Mesodermal cell (in vitro differentiated cells): ENCODE results near the gene CPLX3.

Experiments used
- H3K27ac ChIP-seq: 2 replicates; pipeline ENCODE4 v1.7.0; 2013; ENCODE audit warnings: mild to moderate bottlenecking, low read depth, low read length, moderate library complexity; ENCODE audit not compliant: severe bottlenecking
- H3K36me3 ChIP-seq: 2 replicates; pipeline ENCODE4 v1.7.1; 2013; ENCODE audit warnings: mild to moderate bottlenecking, low read length, moderate library complexity; ENCODE audit not compliant: control insufficient read depth, insufficient read depth
- H3K4me1 ChIP-seq: one replicate; pipeline ENCODE4 v1.7.1; 2013; ENCODE audit warnings: mild to moderate bottlenecking, low read length; ENCODE audit not compliant: insufficient read depth, control insufficient read depth, poor library complexity, severe bottlenecking
- H3K4me3 ChIP-seq: 2 replicates; pipeline ENCODE4 v1.7.0; 2013; ENCODE audit warnings: low read length, control low read depth, mild to moderate bottlenecking; ENCODE audit not compliant: insufficient read depth, poor library complexity, severe bottlenecking; ENCODE audit errors: extremely low read depth
- H3K9me3 ChIP-seq: 2 replicates; pipeline ENCODE4 v1.7.1; 2013; ENCODE audit warnings: mild to moderate bottlenecking, low read length, moderate library complexity; ENCODE audit not compliant: control insufficient read depth
- WGBS, 2 experiments: methylation state at CpG; one replicate each; pipeline ENCODE4 v1.1.5; 2013; ENCODE audit warnings: missing lambda C conversion rate in 2 of 2; ENCODE audit not compliant: insufficient coverage in 2 of 2; 5-methylcytosine and 5-hydroxymethylcytosine counted together

Gene CPLX3

DNA sequence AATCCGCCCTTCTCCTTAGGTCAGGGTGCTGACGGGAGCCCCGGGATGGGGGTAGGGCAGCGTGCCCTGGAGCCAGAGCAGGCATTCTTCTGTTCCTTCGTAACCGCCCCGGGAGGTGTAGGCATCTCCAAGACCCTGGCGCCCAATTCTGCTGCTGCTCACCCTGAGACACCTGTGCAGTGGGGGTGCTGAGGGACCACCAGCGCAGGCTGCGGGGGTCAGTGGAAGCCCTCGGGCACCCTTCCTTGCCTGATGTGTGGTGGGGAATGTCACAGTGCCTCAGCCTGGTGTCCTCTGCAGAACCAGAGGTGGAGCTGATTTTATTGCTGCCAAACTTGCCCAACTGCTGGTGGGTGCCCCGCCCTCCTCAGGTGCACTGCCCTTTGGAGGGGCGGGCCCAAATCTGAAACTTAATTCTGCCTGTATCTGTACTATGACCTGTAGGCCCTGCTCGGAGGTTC, 37.2 kb upstream of the CPLX3 start:
- Histone ChIP-seq H3K36me3 (peaks cover 39% of the 10 kb centered on the region), H3K27ac (no peak overlapping the region), H3K4me3 (no peak overlapping the region), H3K4me1 (peaks cover 21% of the 10 kb centered on the region), H3K9me3 (no peaks in the 10 kb centered on the region)
- whole genome bisulfite sequencing, 2 experiments, result 93 to 95% methylated on average over 11 of the region's 14 CpGs

DNA sequence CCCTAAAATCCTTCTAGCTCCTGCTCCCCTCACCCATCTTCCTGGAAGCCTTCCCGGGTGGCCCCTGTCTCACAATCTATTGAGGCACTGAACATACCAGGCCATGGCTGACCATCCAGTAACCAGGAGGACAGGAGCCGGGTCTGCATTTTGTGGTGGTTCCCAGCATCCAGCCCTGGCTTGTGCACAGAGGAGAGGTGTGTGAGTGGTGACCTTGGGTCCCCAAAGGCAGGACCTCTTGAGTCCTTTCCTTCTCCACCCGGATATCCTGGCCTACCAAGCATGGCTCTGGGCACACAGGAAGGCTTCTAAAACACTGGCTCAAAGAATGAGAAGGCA, 36.7 kb upstream of the CPLX3 start:
- Histone ChIP-seq H3K4me3 (no peak overlapping the region), H3K27ac (peak overlapping the region; percentile 41), H3K36me3 (peaks cover 35% of the 10 kb centered on the region), H3K4me1 (peaks cover 21% of the 10 kb centered on the region), H3K9me3 (no peaks in the 10 kb centered on the region)
- WGBS, 2 experiments, result 82 to 95% methylated on average over 3 of the region's 3 CpGs

DNA sequence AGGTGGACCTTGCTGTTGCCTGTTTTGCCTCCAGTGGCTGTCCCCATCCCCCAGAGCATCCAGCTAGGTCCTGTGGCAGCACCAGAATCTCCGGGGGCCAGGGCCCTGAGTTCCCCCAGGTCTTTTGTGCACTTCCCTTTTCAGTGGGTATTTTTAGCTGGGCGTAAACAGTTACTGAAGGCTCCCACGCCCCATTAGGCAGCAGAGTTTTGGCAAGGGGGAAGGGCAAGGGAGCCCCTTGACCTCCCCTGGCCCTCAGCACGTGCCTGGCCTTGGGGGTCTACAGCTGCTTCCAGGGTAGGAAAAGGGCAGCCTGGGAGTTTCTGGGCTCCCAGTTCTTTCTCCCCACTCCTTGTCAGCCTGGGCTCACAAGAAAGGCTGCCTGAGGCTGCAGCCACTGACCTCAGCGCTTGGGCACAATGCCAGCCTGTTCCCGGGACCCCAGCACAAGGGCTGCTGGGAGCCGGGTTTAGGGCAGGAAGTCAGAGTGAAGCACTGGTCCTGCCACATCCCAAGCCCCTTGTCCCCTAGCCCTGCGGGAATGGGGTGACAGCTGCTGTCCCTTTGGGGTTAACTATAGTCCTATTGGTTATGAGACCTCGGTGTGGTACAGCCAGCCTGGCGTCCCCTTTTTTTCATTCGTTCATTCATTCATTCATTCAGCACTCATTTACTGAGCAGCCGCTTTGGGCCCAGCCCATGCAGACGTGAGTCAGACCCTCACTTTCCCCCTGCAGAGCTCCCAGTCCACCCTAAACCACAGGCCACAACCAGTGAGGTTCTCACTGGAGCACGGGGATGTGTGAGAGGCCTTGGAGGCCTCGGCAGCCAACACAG, 36.1 kb upstream of the CPLX3 start:
- H3K9me3 ChIP-seq, result no peaks in the 10 kb centered on the region

GRCh38 chr15:74791007-74791406, 35.4 kb upstream of the CPLX3 start:
- H3K4me1 ChIP-seq, result peaks cover 21% of the 10 kb centered on the region
- H3K9me3 ChIP-seq, result no peaks in the 10 kb centered on the region
- WGBS, 2 experiments, result no CpG with 5 or more reads among the region's 1 CpG
- H3K4me3 ChIP-seq, result no peak overlapping the region
- no peak overlapping the region for H3K27ac ChIP-seq
- H3K36me3 ChIP-seq, result peaks cover 36% of the 10 kb centered on the region

More for the DNA sequence above, 36.1 kb upstream of the CPLX3 start:
- H3K4me3 ChIP-seq, result no peak overlapping the region
- peaks cover 34% of the 10 kb centered on the region for H3K36me3 ChIP-seq
- H3K27ac ChIP-seq, result peak overlapping the region; percentile 41
- H3K4me1 ChIP-seq, result peaks cover 21% of the 10 kb centered on the region
- WGBS, 2 experiments, result 89 to 91% methylated on average over 10 to 13 of the region's 15 CpGs

DNA sequence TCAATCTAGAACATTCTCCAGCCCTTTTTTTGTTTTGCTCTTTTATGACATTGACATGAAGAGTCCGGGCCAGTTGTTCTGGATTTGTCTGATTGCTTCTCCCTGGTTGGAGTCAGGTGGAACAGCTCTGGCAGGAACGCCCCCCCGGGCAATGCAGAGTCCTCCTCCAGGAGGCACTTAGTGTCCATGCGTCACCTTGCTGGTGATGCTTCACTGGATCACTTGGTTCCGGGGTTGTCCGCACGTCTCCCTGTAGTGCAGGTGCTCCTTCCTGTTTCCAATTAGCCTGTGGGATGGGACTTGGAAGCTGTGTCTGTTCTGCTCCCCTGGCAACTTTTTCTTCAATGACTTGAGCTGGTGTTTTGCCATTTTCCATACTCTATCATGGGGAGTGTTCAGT, 34.8 kb upstream of the CPLX3 start:
- Histone ChIP-seq H3K4me1 (peaks cover 21% of the 10 kb centered on the region), H3K9me3 (no peaks in the 10 kb centered on the region), H3K36me3 (peaks cover 32% of the 10 kb centered on the region), H3K27ac (no peak overlapping the region), H3K4me3 (no peak overlapping the region)
- 94% methylated on average over 7 of the region's 7 CpGs for WGBS, 2 experiments

- 88 to 95% methylated on average over 7 to 9 of the region's 12 CpGs for WGBS, 2 experiments
- H3K9me3 ChIP-seq, result no peaks in the 10 kb centered on the region
- H3K27ac ChIP-seq, result no peak overlapping the region
- H3K4me1 ChIP-seq, result peaks cover 21% of the 10 kb centered on the region
- no peak overlapping the region for H3K4me3 ChIP-seq
- H3K36me3 ChIP-seq, result peaks cover 29% of the 10 kb centered on the region
Measured at GRCh38 chr15:74792227-74793016, 34.0 kb upstream of the CPLX3 start.

DNA sequence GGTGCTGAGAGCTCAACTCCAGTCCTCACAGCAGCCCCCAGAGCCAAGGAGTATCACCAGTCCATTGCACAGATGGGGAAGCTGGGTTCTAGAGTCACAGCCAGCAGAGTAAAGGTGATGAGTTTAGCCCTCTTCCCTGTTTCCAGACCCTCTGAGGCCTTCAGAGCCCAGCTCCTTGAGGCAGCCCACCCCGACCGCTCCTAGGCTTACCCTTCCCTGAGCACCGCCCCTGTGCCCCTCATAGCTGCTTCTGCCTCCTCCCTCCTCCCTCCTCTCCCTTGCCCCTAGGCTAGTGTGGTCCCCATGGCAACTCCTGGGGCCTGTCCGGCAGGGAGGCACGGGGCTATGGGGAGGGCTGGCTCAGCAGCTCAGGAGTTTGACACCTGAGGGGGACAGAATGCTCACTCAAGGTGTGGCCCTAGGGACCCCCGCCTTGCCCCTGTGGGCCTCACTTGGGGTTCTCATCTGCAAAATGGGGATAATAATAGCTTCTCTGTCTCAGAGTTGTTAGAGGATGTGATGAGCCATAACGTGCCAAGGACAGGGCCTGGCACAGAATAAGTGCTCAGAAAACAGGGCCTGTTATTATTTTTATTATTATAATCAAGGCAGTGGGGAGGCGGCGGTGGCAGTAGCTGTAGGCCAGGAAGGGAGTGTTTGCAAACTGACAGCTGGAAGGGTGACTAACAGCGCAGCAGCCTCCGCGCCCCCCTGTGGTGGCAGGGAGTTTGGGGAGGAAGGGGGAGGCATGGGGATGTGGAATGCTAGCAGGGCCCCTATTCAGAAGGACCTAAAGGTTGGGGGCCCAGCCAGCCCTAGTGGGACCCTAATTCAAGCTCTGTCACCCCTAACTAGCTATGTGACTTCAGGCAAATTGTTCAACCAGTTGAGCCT, 33.0 kb upstream of the CPLX3 start:
- no peaks in the 10 kb centered on the region for H3K9me3 ChIP-seq
- 73 to 78% methylated on average over 2 to 8 of the region's 12 CpGs for WGBS, 2 experiments
- H3K4me3 ChIP-seq, result no peak overlapping the region
- H3K4me1 ChIP-seq, result peaks cover 16% of the 10 kb centered on the region
- H3K36me3 ChIP-seq, result peaks cover 22% of the 10 kb centered on the region
- H3K27ac ChIP-seq, result no peak overlapping the region

GRCh38 chr15:74794248-74794969, 32.0 kb upstream of the CPLX3 start:
- no peaks in the 10 kb centered on the region for H3K9me3 ChIP-seq
- H3K4me3 ChIP-seq, result no peak overlapping the region
- H3K27ac ChIP-seq, result no peak overlapping the region
- H3K4me1 ChIP-seq, result peaks cover 16% of the 10 kb centered on the region
- WGBS, 2 experiments, result 94 to 97% methylated on average over 6 of the region's 9 CpGs
- H3K36me3 ChIP-seq, result peaks cover 19% of the 10 kb centered on the region

DNA sequence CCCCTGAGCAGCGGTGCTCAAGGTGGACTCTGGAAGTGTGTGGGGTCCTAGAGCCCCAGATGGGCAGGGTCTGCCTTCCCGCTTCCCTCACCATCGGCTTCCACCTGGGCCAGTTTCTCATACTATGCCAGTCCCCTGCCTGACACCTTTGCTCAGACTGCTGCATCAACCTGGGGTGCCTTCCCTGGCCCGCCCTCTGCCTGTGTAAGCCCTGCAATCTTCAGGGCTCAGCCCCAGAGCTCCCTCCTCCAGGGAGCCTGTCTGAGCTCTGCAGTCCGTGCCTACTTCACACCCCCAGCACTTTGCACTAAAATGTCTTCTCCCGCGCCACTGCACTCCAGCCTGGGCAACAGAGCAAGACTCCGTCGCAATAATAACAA, 31.5 kb upstream of the CPLX3 start:
- H3K4me3 ChIP-seq, result no peak overlapping the region
- peaks cover 14% of the 10 kb centered on the region for H3K4me1 ChIP-seq
- peaks cover 21% of the 10 kb centered on the region for H3K36me3 ChIP-seq
- 77 to 88% methylated on average over 3 to 4 of the region's 9 CpGs for WGBS, 2 experiments
- H3K27ac ChIP-seq, result no peak overlapping the region
- H3K9me3 ChIP-seq, result no peaks in the 10 kb centered on the region
